Esophagus squamous epithelium (tissue), 5 donors: ENCODE data around the gene FAM163B. TPM values are rescaled to one million over a fixed set of nuclear protein-coding genes. Genes with fewer than 3 reads are reported as not detected.

Experiments used
- DNase-seq: peaks from one replicate; lab custom pipeline; 2025; lab: John Stamatoyannopoulos, UW
- H3K27ac ChIP-seq, 4 donors: fragments of 200-600 bp; sonication (generic); one replicate each; pipeline ENCODE4 v1.5.1; 2016 to 2019; ENCODE audit warnings: mild to moderate bottlenecking in 1 of 4
- H3K27me3 ChIP-seq, 4 donors: fragments of 200-600 bp; sonication (generic); 1 replicate in 3 of 4; 2 replicates in 1 of 4; pipeline versions ENCODE4 v1.5.1 to v1.6.0; 2017 to 2021; ENCODE audit warnings: antibody characterized with exemption in 1 of 4
- H3K36me3 ChIP-seq, 3 donors: fragments of 200-600 bp; sonication (generic); one replicate each; pipeline ENCODE4 v1.5.1; 2016 to 2019
- H3K4me1 ChIP-seq, 3 donors: fragments of 200-600 bp; sonication (generic); one replicate each; pipeline ENCODE4 v1.5.1; 2017 to 2019
- H3K4me3 ChIP-seq, 4 donors: fragments of 200-600 bp; sonication (generic); 1 replicate in 3 of 4; 2 replicates in 1 of 4; pipeline ENCODE4 v1.5.1; 2016 to 2019; ENCODE audit warnings: mild to moderate bottlenecking in 2 of 4, moderate library complexity in 1 of 4
- H3K9me3 ChIP-seq, 3 donors: fragments of 200-600 bp; sonication (generic); one replicate each; pipeline ENCODE4 v1.5.1; 2016 to 2019
- POLR2A ChIP-seq, 4 donors: fragments of 450-650 bp; IDR thresholded peaks; one replicate each; pipeline ENCODE4 v1.6.1; 2017; ENCODE audit warnings: antibody characterized with exemption in 4 of 4, mild to moderate bottlenecking in 4 of 4, moderate library complexity in 3 of 4
- WGBS, 2 donors: methylation state at CpG; one replicate each; pipeline ENCODE4 v1.1.5; 2018; 5-methylcytosine and 5-hydroxymethylcytosine counted together
- intact Hi-C: fragments of 100-400 bp; cut with DNase I; formaldehyde crosslinking; loops from one replicate; pipeline ENCODE4 v1.15.0; 2022
- total RNA-seq, 4 donors: library from RNA; depleted of rRNA; stranded (reverse); fragments of >200 nt; gene quantifications; one replicate each; pipeline ENCODE4 v1.1.0, GENCODE V29; 2016
- TF ChIP-seq, protein P1 (sequence below), 6 experiments: fragments of 450-650 bp in 4 of 6; fragments of 200-600 bp in 2 of 6; sonication (generic) in 2 of 6; IDR thresholded peaks; one replicate each; pipeline ENCODE4 v1.5.1; 2016 to 2019; ENCODE audit warnings: antibody characterized with exemption in 6 of 6, mild to moderate bottlenecking in 4 of 6, moderate library complexity in 4 of 6
- donor health status: DM: yes; HTN: yes; CAD: no.

Gene FAM163B
- total RNA-seq, 4 donors from 2014 or later: not detected

DNA sequence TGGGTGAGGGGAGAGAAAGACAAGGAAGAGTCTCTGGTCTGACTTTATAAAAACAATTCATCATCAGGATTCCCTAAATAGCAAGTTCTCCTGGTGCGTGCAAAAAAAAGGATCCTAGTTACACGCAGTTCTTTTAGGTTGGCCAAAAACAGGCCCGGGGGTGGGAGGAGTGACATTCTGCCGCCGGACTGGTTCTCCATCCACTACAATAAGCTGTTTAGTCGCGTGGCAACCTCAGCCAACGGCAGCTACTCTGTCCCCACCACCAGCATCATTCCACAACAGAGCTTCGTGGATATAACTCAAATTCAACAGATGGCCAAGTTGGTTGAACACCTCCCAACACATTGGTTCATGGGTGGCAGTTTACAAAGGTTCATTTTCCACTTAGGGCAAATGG lies 2.9 kb upstream of the FAM163B start:
- Histone ChIP-seq H3K4me1 (peaks cover 0 to 4% (median 4%) of the 10 kb centered on the region in 3 donors), H3K27ac (no peak overlapping the region), H3K9me3 (no peaks in the 10 kb centered on the region), H3K4me3 (no peak overlapping the region), H3K27me3 (peaks cover 0 to 100% (median 5%) of the 10 kb centered on the region in 4 donors), H3K36me3 (no peaks in the 10 kb centered on the region)
- TF ChIP-seq, protein P1, sequence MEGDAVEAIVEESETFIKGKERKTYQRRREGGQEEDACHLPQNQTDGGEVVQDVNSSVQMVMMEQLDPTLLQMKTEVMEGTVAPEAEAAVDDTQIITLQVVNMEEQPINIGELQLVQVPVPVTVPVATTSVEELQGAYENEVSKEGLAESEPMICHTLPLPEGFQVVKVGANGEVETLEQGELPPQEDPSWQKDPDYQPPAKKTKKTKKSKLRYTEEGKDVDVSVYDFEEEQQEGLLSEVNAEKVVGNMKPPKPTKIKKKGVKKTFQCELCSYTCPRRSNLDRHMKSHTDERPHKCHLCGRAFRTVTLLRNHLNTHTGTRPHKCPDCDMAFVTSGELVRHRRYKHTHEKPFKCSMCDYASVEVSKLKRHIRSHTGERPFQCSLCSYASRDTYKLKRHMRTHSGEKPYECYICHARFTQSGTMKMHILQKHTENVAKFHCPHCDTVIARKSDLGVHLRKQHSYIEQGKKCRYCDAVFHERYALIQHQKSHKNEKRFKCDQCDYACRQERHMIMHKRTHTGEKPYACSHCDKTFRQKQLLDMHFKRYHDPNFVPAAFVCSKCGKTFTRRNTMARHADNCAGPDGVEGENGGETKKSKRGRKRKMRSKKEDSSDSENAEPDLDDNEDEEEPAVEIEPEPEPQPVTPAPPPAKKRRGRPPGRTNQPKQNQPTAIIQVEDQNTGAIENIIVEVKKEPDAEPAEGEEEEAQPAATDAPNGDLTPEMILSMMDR (IDR thresholded peaks at IDR 0.05): no peak
- TF ChIP-seq POLR2A (IDR thresholded peaks at IDR 0.05): no peak
- 70 to 80% methylated on average over 9 of the region's 9 CpGs for WGBS, 2 donors
- intact Hi-C loops: no loop called here
- DNase-seq: no peak

DNA sequence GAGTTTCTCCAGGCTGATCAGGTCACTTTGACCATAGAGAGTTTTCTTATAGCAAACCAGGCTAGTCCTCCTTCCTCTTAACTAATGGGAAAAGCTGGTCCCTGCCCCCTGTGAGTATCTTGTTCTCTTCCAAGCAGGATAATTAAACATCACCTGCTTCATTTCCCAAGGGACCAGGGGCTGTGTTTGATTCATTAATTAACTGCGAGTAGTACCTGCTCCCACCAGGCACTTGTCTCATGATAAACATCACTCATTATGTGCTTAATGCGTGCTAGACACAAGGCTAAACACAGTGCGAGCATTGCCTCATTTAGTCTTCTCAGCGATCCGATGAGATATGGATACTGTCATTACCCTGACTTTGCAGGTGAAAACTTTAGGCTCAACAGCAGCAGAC lies 1.7 kb upstream of the FAM163B start:
- 80 to 84% methylated on average over 5 of the region's 5 CpGs for WGBS, 2 donors
- Histone ChIP-seq H3K4me3 (no peak overlapping the region), H3K36me3 (no peaks in the 10 kb centered on the region), H3K4me1 (peaks cover 0 to 4% (median 4%) of the 10 kb centered on the region in 3 donors), H3K9me3 (no peaks in the 10 kb centered on the region), H3K27me3 (peaks cover 0 to 100% (median 5%) of the 10 kb centered on the region in 4 donors), H3K27ac (no peak overlapping the region)
- intact Hi-C loops: no loop called here
- no peak for DNase-seq
- TF ChIP-seq, protein P1 (IDR thresholded peaks at IDR 0.05): no peak
- no peak for TF ChIP-seq POLR2A (IDR thresholded peaks at IDR 0.05)

DNA sequence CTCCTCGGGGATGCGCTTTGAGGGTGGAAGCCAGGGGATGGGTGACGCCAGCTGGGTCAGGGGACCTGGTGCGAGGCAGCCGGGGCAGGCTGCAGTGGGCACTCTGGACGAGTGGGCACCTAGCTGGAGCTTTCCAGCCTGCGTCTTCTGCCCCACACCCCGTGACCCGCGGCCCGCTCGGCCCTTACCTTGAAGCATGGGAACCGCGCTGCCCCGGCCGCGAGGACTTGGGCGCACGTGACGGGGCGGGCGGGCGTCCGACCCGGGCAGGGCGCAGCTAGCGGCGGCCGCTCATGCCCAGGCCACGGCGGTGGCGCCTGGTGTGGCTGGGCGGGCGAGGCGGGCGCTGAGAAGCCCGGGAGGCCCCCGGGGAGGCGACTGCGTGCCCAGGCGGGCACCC lies 300 bp downstream of the FAM163B start:
- DNase-seq: no peak
- no peaks in the 10 kb centered on the region for H3K9me3 ChIP-seq
- TF ChIP-seq, protein P1 (IDR thresholded peaks at IDR 0.05): no peak
- no peak for TF ChIP-seq POLR2A (IDR thresholded peaks at IDR 0.05)
- H3K4me3 ChIP-seq: peak overlapping the region in 1 of 4 donors; percentile 9
- intact Hi-C loops: no loop called here
- H3K36me3 ChIP-seq: no peaks in the 10 kb centered on the region
- H3K27ac ChIP-seq: no peak overlapping the region
- 33% methylated on average over 1 of the region's 41 CpGs; no CpG with 5 or more reads in 1 of the 2 donors for WGBS, 2 donors
- H3K27me3 ChIP-seq: peaks cover 0 to 100% (median 3%) of the 10 kb centered on the region in 4 donors
- H3K4me1 ChIP-seq: peaks cover 0 to 4% (median 4%) of the 10 kb centered on the region in 3 donors

DNA sequence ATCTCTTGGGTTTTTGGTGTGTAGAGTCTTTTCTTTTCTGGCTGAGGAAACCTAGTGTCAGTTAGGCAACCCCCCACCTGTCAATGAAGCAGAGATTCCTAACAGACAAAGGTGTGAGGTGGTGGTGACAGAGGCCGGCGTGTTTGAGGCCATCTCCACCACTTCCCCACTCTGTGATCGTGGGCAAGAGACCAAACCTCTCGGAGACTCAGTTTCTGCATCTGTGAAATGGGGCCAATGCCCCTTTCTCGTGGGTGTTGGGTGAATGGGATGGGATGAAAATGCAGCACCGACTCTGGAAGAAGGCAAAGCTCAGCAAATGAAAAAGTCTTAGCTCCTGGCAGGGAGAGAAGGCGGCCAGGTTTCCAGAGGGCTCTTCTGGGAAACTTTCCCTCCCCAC lies 807 bp downstream of the FAM163B start:
- Histone ChIP-seq H3K4me1 (peaks cover 0 to 4% (median 4%) of the 10 kb centered on the region in 3 donors), H3K27me3 (peaks cover 0 to 99% (median 3%) of the 10 kb centered on the region in 4 donors), H3K4me3 (no peak overlapping the region), H3K27ac (no peak overlapping the region), H3K9me3 (no peaks in the 10 kb centered on the region), H3K36me3 (no peaks in the 10 kb centered on the region)
- intact Hi-C loops: no loop called here
- DNase-seq: no peak
- WGBS, 2 donors: 70 to 75% methylated on average over 3 to 5 of the region's 7 CpGs
- no peak for TF ChIP-seq POLR2A (IDR thresholded peaks at IDR 0.05)
- TF ChIP-seq, protein P1 (IDR thresholded peaks at IDR 0.05): no peak

DNA sequence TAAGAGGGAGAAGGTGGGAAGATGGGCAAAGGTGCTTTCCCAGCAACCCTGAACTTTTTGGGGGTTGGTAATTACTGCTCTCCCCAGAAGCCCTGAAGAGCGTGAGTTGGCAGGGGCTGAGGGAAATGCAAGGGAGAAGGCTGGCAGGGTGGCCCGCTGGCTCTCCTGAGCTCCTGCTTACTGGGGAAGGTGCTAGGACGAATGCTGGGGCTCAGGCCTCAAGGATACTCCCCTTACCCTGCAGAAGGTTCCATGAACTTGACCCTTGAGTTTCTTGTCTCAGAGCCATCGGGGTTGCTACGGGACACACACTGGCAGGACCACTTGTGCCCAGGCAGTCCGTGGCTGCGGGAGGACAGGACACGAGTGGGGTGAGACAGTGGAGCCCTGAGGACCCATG lies 1.2 kb downstream of the FAM163B start:
- Histone ChIP-seq H3K9me3 (no peaks in the 10 kb centered on the region), H3K36me3 (no peaks in the 10 kb centered on the region), H3K27me3 (peaks cover 0 to 99% (median 3%) of the 10 kb centered on the region in 4 donors), H3K4me3 (no peak overlapping the region), H3K4me1 (peaks cover 0 to 4% (median 4%) of the 10 kb centered on the region in 3 donors), H3K27ac (no peak overlapping the region)
- DNase-seq: no peak
- no peak for TF ChIP-seq POLR2A (IDR thresholded peaks at IDR 0.05)
- TF ChIP-seq, protein P1 (IDR thresholded peaks at IDR 0.05): no peak
- 50 to 78% methylated on average over 1 to 5 of the region's 8 CpGs for WGBS, 2 donors
- intact Hi-C loops: no loop called here
